Stimulated activated CD4-positive, alpha-beta T cell treated with anti-CD3 and anti-CD28 coated beads, Interleukin-1b, Interleukin-23, amount 100 ng/mL, for 24 hours (primary cell): ENCODE measurements around the gene AFF2.
"Not testable (repeated sequence)": the region's sequence is repeated elsewhere in the genome, so short reads cannot be mapped to it uniquely, and the experiment has no call there.

Experiments used
- DNase-seq, 4 experiments: peaks; one replicate each; pipeline ENCODE4 v3.0.0-alpha.2; 2020; ENCODE audit warnings: low read depth in 4 of 4, low spot score in 1 of 4

AFF2 gene

GRCh38 chrX:148823986-148824385, 323.6 kb downstream of the AFF2 start:
- DNase-seq = no peak

DNA sequence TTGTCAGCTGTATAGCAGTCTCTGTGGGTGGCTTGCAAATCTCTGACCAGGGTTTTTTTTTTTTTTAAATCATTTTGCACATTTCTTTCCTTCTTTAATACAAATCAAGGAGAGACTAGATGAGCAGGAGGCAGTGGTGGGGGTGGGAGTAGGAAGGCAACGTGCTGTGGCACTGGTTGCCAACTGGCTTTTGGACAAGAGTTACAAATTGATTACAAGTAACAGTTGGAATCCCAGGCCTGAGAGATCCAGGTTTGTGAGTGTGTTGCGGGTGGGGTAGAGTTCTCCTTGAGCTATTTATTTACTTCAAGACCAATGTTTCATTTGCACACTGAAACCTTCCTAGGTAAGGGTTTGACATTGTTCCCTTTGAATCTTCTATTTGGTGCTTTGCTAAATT, 325.3 kb downstream of the AFF2 start:
- no peak for DNase-seq

- no peak for DNase-seq
Observed at GRCh38 chrX:148836741-148837140, 336.3 kb downstream of the AFF2 start.

- DNase-seq = no peak
Observed at GRCh38 chrX:148850631-148851030, 350.2 kb downstream of the AFF2 start.

DNA sequence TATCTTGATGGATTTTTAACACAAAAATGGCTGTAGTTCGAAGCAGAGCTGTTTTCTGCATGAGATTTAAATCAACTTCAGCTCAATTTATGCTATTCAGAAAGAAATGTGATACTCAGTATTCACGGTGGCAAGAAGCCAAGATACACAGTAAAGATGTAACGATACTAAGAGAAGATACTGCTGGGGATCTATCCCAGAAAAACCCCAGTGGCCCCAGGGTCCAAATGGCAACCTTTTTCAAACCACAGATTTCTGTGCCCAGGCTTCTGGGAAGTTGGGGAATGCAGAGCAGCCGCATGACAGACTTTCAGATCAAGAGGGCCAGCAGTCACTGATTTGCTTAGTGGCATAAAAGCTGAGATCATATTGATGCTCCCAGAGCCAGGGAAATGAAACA, 353.9 kb downstream of the AFF2 start:
- no peak for DNase-seq

DNA sequence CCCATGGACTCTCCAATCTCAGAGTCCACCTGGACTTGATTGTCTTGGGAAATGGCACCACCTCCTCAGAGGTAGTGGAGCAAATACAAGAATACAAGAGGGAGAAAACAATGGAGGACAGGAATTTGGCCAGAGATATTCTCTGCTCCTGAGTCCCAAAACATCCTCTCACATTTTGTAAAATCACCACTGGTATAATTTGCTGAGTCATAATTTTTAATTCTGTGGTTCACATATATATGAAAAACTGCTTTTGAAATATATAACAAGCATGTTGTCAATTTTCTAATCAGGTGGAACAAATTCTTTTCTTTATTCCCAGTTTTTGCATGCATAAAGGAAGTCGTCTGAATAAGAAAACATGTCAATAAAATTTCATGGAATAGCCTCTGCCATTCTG, 356.1 kb downstream of the AFF2 start:
- DNase-seq = no peak

GRCh38 chrX:148865277-148866210, 365.1 kb downstream of the AFF2 start:
- no peak for DNase-seq

DNA sequence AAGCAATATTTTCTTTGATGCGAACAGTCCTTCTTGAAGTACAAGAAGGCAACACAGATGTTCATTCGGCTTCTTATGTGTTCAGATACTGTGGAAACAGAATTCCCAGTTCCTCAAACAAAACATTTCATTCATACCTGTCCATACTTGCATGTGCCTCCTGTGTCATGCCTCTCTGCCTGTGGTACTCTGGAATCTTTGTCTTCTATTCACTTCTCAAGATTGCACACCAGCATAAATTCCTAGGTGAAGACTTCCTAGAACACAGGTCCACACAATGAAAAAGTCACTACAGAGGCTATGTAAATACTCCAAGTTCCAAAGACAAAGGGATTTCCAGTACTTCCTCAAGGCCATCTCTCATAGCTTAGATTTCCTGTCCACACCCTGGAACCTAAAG, 367.2 kb downstream of the AFF2 start:
- DNase-seq = no peak

DNA sequence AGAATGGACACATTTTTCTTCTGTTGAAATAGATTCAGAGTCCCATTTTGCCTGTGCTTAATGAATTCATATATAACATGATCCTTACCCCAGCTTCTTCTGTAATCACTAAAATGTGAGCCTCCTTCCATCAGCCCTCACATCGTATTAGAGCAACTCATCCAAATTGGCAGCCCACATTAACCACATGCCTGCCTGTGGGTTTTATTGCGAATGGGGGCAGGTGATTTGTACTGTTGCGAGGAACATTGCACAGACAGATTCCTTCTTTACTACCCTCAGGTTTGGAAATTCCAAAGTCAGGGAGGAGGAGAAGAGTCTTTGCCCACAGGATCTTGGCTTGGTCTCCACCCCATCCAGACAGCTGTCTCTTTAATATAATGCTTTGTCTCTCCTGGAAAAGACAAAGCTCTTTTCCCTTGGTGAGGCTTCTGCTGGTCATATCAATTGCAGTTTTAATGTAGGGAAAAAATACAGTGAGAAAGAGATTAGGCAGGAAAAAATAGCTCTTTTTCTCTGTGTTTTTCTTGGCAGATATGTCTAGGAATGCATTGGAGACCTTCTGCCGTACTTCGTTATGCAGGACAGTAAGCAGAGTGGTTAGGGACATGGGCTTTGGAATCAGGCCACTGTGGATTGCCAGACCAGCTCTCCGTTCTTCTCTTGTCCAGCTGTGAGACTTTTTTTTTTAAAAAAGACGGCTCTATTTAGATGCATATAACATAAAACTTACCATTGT, 371.2 kb downstream of the AFF2 start:
- no peak for DNase-seq

DNA sequence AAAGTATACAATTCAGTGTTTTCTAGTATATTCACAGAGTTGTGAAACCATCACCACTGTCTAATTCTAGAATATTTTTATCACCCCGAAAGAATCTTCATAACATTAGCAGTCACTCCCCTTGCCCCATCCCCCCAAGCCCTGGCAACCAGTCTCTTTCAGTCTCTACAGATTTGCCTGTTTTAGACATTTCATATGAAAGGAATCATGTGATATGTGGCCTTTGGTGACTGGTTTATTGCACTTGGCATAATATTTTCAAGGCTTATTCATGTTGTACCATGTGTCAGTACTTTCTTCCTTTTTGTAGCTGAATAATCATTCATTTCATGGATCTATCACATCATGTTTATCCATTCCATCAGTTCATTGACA, 371.7 kb downstream of the AFF2 start:
- no peak for DNase-seq

- no peak for DNase-seq
Observed at GRCh38 chrX:148872881-148873280, 372.5 kb downstream of the AFF2 start.

- DNase-seq = no peak
Observed at GRCh38 chrX:148874636-148875246, 374.3 kb downstream of the AFF2 start.

- no peak for DNase-seq
Observed at GRCh38 chrX:148878371-148878770, 378.0 kb downstream of the AFF2 start.

DNA sequence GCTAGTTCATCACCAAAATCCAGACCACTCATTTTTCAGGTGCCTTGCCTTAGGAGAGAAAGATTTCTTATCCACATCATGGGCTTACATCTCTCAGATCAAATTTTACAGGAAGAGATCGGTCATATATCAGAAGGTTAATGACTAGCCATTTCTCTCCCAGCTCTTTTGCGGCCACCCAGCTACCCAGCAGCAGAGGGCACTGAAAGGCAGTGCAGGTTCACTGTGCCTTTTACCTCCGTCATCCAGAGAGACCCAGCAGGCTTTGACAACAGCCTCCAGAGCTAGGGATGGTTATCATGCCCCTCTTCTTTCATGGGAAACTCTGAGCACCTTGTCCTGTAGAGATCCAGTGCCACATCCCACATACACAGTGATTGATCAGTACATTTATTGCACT, 384.8 kb downstream of the AFF2 start:
- DNase-seq = no peak

DNA sequence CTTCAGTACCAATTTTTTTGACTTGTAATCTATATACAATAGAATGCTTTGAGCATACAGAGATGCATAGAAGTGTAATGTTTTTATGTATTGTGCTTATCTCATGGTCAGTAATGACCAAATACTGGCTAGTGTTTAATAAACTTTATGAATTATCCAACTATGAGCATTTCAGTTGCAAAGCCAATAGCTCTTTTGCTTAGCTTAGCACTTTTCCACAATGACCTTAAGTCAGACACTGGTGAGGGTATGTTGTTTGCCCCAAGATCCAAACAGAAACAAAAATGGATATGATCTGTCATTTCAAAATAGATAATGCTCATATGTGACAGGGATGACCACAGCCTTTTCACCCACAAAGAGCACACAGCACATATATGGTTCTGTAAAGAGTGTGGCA, 393.0 kb downstream of the AFF2 start:
- no peak for DNase-seq

- DNase-seq = no peak
Observed at GRCh38 chrX:148902581-148902980, 402.2 kb downstream of the AFF2 start.

DNA sequence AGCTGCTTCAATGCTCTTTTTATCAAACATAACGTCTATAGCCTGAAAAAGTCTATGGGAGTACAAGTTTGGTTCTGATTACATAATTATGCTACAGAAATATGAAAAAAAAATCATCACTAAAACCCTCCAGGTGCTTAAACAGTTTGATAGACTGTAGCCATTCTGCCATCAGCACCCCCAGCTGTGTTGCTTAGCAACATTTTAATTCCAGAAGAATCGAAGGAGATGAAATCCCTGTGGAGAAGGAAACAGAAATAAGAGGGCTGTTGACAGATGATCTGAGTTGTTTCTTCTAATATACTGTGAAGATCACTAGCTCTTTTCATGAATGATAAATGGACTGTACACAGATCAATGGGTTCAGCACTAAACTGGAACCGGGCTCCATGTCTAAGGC, 402.8 kb downstream of the AFF2 start:
- no peak for DNase-seq

DNA sequence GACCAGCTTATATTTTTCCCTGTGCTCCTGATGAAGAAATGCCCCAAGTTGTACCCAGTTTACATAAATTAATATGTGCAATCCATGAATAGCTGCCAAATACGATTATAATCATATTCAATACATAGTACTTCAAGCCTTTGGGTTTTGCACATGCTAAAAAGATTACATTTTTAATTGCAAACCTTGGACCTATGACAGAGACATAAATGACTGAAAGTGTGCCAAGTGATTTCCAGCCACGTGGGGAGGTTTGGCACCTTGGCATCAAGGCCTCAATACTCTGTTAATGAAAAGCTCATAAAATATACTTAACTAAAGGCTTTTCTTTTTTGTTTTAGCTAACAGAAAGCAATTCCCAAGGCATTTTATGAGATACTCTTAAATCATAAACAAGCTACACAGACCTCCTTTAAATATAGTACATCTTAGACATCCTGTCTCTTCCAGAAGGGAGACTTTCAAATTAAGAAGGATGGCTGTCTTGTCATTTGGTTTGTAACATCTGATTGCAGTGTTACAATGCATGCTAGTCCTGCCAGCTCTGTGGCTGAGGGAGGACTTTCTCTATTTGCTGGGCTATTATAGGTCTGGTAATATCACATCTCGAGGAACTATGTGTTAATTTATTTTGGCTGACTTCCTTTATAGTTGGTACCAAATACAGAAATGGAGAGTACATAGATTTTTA, 404.1 kb downstream of the AFF2 start:
- DNase-seq = no peak

- no peak for DNase-seq
Observed at GRCh38 chrX:148905400-148905799, 405.0 kb downstream of the AFF2 start.

- not testable (repeated sequence) for DNase-seq
Observed at GRCh38 chrX:148906628-148907027, 406.2 kb downstream of the AFF2 start.

- DNase-seq = no peak
Observed at GRCh38 chrX:148909758-148910157, 409.3 kb downstream of the AFF2 start.
